HepG2 (cell line): ENCODE results near the gene FBXO41. TPM values are rescaled to one million over a fixed set of nuclear protein-coding genes. Genes with fewer than 3 reads are reported as not detected.

Experiments used
- CBX1 ChIP-seq: IDR thresholded peaks from one replicate; pipeline ENCODE4 v1.6.1; 2016; ENCODE audit warnings: antibody characterized with exemption, low read depth
- ETS1 ChIP-seq: sonication (generic); formaldehyde crosslinking; IDR thresholded peaks from 2 replicates; pipeline ENCODE4 v1.4.0; 2020; ENCODE audit warnings: missing genetic modification reagents
- FOXC1 ChIP-seq: sonication (generic); formaldehyde crosslinking; IDR thresholded peaks from 2 replicates; pipeline ENCODE4 v1.8.0; 2022; ENCODE audit warnings: mild to moderate bottlenecking, missing genetic modification reagents, borderline replicate concordance
- PRDM15 ChIP-seq: sonication (generic); formaldehyde crosslinking; IDR thresholded peaks from 2 replicates; pipeline ENCODE4 v1.4.0; 2020; ENCODE audit warnings: missing genetic modification reagents
- RERE ChIP-seq: IDR thresholded peaks from 2 replicates; pipeline ENCODE4 v1.6.1; 2016; ENCODE audit warnings: low read depth, missing genetic modification reagents, missing compliant biosample characterization
- SAP130 ChIP-seq: IDR thresholded peaks from 2 replicates; pipeline ENCODE4 v1.6.1; 2016; ENCODE audit warnings: low read depth
- ZBTB40 ChIP-seq, 2 experiments: fragments of 450-650 bp in 1 of 2; sonication (generic) in 1 of 2; formaldehyde crosslinking in 1 of 2; IDR thresholded peaks; 2 replicates each; pipeline versions ENCODE4 v1.6.1 to v1.8.0; 2016 to 2022; ENCODE audit warnings: antibody characterized with exemption in 1 of 2, mild to moderate bottlenecking in 1 of 2, missing genetic modification reagents in 1 of 2
- polyA plus RNA-seq, 8 experiments: library from polyadenylated mRNA; depleted of rRNA in 3 of 8; stranded (reverse) in 7 of 8; unstranded in 1 of 8; fragments of >200 nt; fragmentation: Illumina TruSeq in 4 of 8; extraction: Trizol in 4 of 8; gene quantifications; 2 replicates each; pipeline versions ENCODE4 v1.2.1 to v1.2.3, GENCODE V29; 2011 to 2016; ENCODE audit warnings: low read depth in 4 of 8, missing spikeins in 1 of 8, mixed read lengths in 1 of 8; ENCODE audit not compliant: insufficient read depth in 1 of 8
- total RNA-seq, 5 experiments: library from RNA; depleted of rRNA; stranded (reverse); fragments of >200 nt; fragmentation: Illumina TruSeq; extraction: Trizol; gene quantifications; 2 replicates each; pipeline ENCODE4 v1.2.3, GENCODE V29; 2016; ENCODE audit warnings: low read depth in 1 of 5

Gene FBXO41
- total and polyA plus RNA-seq, 2 of the 13 experiments (the other 11 are each of a cell fraction or from before 2014, with no cell fraction given), result 4.2 to 10.3 TPM

GRCh38 chr2:73233932-73234832 is 50.1 kb downstream of the FBXO41 start, which contains the start of gene CCT7 (continued):
- TF ChIP-seq RERE (CRISPR knock-in tag) (no peak), FOXC1 (CRISPR knock-in tag) (peak; percentile 87), ZBTB40 (IDR thresholded peaks at IDR 0.05) (peak; percentile 70), ZBTB40 (CRISPR knock-in tag; IDR thresholded peaks at IDR 0.05) (peak; percentile 81), CBX1 (peak; percentile 29), ETS1 (CRISPR knock-in tag) (no peak), SAP130 (CRISPR knock-in tag) (peak; percentile 98), PRDM15 (CRISPR knock-in tag) (peak; percentile 64; the same call in 1 of the 2 replicates)
